Spleen (tissue), 11 donors: ENCODE measurements around the gene CYYR1. TPM values are rescaled to one million over a fixed set of nuclear protein-coding genes. Genes with fewer than 3 reads are reported as not detected.

Experiments used
- DNase-seq: peaks from one replicate; pipeline ENCODE4 v3.0.0-alpha.2; 2020
- H3K27ac ChIP-seq, 8 donors: fragments of 200-600 bp; sonication (generic) in 7 of 8; 1 replicate in 4 of 8; 2 replicates in 4 of 8; pipeline versions ENCODE4 v1.5.0 to v1.8.0; 2016 to 2021; ENCODE audit warnings: inconsistent platforms in 4 of 8, mild to moderate bottlenecking in 4 of 8, moderate library complexity in 1 of 8
- H3K27me3 ChIP-seq, 7 donors: fragments of 200-600 bp; sonication (generic) in 6 of 7; replicated peaks in 1 of 7; 1 replicate in 4 of 7; 2 replicates in 3 of 7; pipeline versions ENCODE4 v1.5.0 to v1.8.0; 2016 to 2021; ENCODE audit warnings: inconsistent platforms in 3 of 7, mild to moderate bottlenecking in 1 of 7
- H3K36me3 ChIP-seq, 6 donors: fragments of 200-600 bp; sonication (generic) in 5 of 6; 1 replicate in 4 of 6; 2 replicates in 2 of 6; pipeline versions ENCODE4 v1.5.0 to v1.8.0; 2016 to 2021; ENCODE audit warnings: inconsistent platforms in 2 of 6
- H3K4me1 ChIP-seq, 6 donors: fragments of 200-600 bp; sonication (generic) in 5 of 6; 1 replicate in 3 of 6; 2 replicates in 3 of 6; pipeline versions ENCODE4 v1.5.0 to v1.8.0; 2016 to 2021; ENCODE audit warnings: inconsistent platforms in 3 of 6
- H3K4me3 ChIP-seq, 8 donors: fragments of 200-600 bp; sonication (generic) in 7 of 8; 1 replicate in 4 of 8; 2 replicates in 4 of 8; pipeline versions ENCODE4 v1.5.0 to v1.8.0; 2016 to 2021; ENCODE audit warnings: inconsistent platforms in 4 of 8, mild to moderate bottlenecking in 4 of 8, moderate library complexity in 2 of 8
- H3K9me3 ChIP-seq, 8 donors: fragments of 200-600 bp; sonication (generic) in 7 of 8; 1 replicate in 4 of 8; 2 replicates in 4 of 8; pipeline versions ENCODE4 v1.5.0 to v1.8.0; 2016 to 2021; ENCODE audit warnings: inconsistent platforms in 4 of 8
- CTCF ChIP-seq, 11 experiments: fragments of 200-600 bp in 7 of 11; fragments of 450-650 bp in 4 of 11; sonication (generic) in 4 of 11; IDR thresholded peaks in 8 of 11; conservative IDR thresholded peaks in 3 of 11; 1 replicate in 7 of 11; 2 replicates in 4 of 11; pipeline versions ENCODE4 v1.4.0 to v1.8.0; 2016 to 2021; ENCODE audit warnings: antibody characterized with exemption in 11 of 11, inconsistent platforms in 4 of 11, mild to moderate bottlenecking in 1 of 11
- POLR2A ChIP-seq, 3 donors: fragments of 450-650 bp; IDR thresholded peaks; one replicate each; pipeline ENCODE4 v1.5.1; 2017; ENCODE audit warnings: antibody characterized with exemption in 3 of 3, mild to moderate bottlenecking in 1 of 3
- POLR2AphosphoS5 ChIP-seq, 3 donors: sonication (generic); formaldehyde crosslinking; IDR thresholded peaks; one replicate each; pipeline ENCODE4 v1.5.1; 2017; ENCODE audit warnings: antibody characterized with exemption in 3 of 3
- WGBS, 5 donors: extraction: QIAGEN DNeasy Blood & Tissue Kit in 3 of 5; methylation state at CpG; one replicate each; pipeline versions ENCODE4 v1.1.5 to v1.1.7; 2013 to 2018; 5-methylcytosine and 5-hydroxymethylcytosine counted together
- intact Hi-C: fragments of 100-400 bp; cut with DNase I; formaldehyde crosslinking; loops from one replicate; pipeline ENCODE4 v1.15.0; 2023; ENCODE audit warnings: low total_unique reads
- polyA plus RNA-seq, 3 donors: library from polyadenylated mRNA; stranded (reverse); fragments of 200-250 nt; gene quantifications; one replicate each; pipeline ENCODE4 v1.2.1, GENCODE V29; 2013
- total RNA-seq, 7 donors: library from RNA; depleted of rRNA in 3 of 7; stranded (reverse); fragments of >200 nt in 3 of 7; fragmentation: NEBNext Ultra II Directional in 4 of 7; extraction: Animal tissue kit (Norgen Biotek cat#: 25700) in 4 of 7; gene quantifications; one replicate each; pipeline versions ENCODE4 v1.1.0 to v1.2.1, GENCODE V29; 2016 to 2021
- donor health status: healthy with polysubstance abuse.
- donor health status: DM: no; HTN: no; CAD: no; lungs with moderate emphysema.
- donor health status: DM: no; HTN: no; CAD: no.
- donor health status: Bipolar disorder and iron deficiency.
- donor health status: healthy.
- donor health status: DM: no; HTN: no; CAD: no.
- donor health status: DM: yes; HTN: yes; CAD: no.

The CYYR1 gene
- total and polyA plus RNA-seq, 10 donors = 9.5 to 86.9 (median 50.7) TPM

GRCh38 chr21:26505211-26505610, 67.9 kb downstream of the CYYR1 start:
- no peak overlapping the region for H3K4me3 ChIP-seq
- 82 to 100% (median 90%) methylated on average over 1 of the region's 1 CpG for WGBS, 5 donors
- TF ChIP-seq POLR2AphosphoS5 (IDR thresholded peaks at IDR 0.05) (no peak), CTCF (IDR thresholded peaks at IDR 0.05 in 8 of 11, conservative IDR thresholded peaks at IDR 0.05 in 3 of 11) (no peak), POLR2A (IDR thresholded peaks at IDR 0.05) (no peak)
- no peak for DNase-seq
- no peaks in the 10 kb centered on the region for H3K4me1 ChIP-seq
- H3K27me3 ChIP-seq = no peaks in the 10 kb centered on the region
- peaks cover 0 to 3% (median 0%) of the 10 kb centered on the region in 8 donors for H3K9me3 ChIP-seq
- H3K36me3 ChIP-seq = no peaks in the 10 kb centered on the region
- H3K27ac ChIP-seq = no peak overlapping the region
- intact Hi-C loops = no loop called here

GRCh38 chr21:26503414-26503813, 69.7 kb downstream of the CYYR1 start:
- Histone ChIP-seq H3K4me1 (no peaks in the 10 kb centered on the region), H3K27ac (no peak overlapping the region), H3K9me3 (peaks cover 0 to 9% (median 3%) of the 10 kb centered on the region in 8 donors), H3K27me3 (no peaks in the 10 kb centered on the region), H3K36me3 (no peaks in the 10 kb centered on the region), H3K4me3 (no peak overlapping the region)
- 36 to 80% (median 62%) methylated on average over 2 of the region's 2 CpGs for WGBS, 5 donors
- intact Hi-C loops = no loop called here
- no peak for TF ChIP-seq POLR2A (IDR thresholded peaks at IDR 0.05)
- no peak for TF ChIP-seq CTCF (IDR thresholded peaks at IDR 0.05 in 8 of 11, conservative IDR thresholded peaks at IDR 0.05 in 3 of 11)
- TF ChIP-seq POLR2AphosphoS5 (IDR thresholded peaks at IDR 0.05) = no peak
- DNase-seq = no peak

- H3K9me3 ChIP-seq = peaks cover 0 to 11% (median 3%) of the 10 kb centered on the region in 8 donors
- H3K27me3 ChIP-seq = no peaks in the 10 kb centered on the region
- intact Hi-C loops = no loop called here
- H3K4me1 ChIP-seq = no peaks in the 10 kb centered on the region
- WGBS, 5 donors = 74 to 92% (median 87%) methylated on average over 3 of the region's 3 CpGs
- TF ChIP-seq CTCF (IDR thresholded peaks at IDR 0.05 in 8 of 11, conservative IDR thresholded peaks at IDR 0.05 in 3 of 11) (no peak), POLR2AphosphoS5 (IDR thresholded peaks at IDR 0.05) (no peak), POLR2A (IDR thresholded peaks at IDR 0.05) (no peak)
- H3K36me3 ChIP-seq = no peaks in the 10 kb centered on the region
- H3K4me3 ChIP-seq = no peak overlapping the region
- H3K27ac ChIP-seq = no peak overlapping the region
- no peak for DNase-seq
These were observed 71.5 kb downstream of the CYYR1 start for GRCh38 chr21:26501495-26502021.

GRCh38 chr21:26499495-26499894, 73.6 kb downstream of the CYYR1 start:
- no peaks in the 10 kb centered on the region for H3K4me1 ChIP-seq
- TF ChIP-seq POLR2AphosphoS5 (IDR thresholded peaks at IDR 0.05) (no peak), POLR2A (IDR thresholded peaks at IDR 0.05) (no peak)
- no peaks in the 10 kb centered on the region for H3K27me3 ChIP-seq
- peaks cover 0 to 11% (median 3%) of the 10 kb centered on the region in 8 donors for H3K9me3 ChIP-seq
- H3K36me3 ChIP-seq = no peaks in the 10 kb centered on the region
- no peak overlapping the region for H3K27ac ChIP-seq
- no peak for DNase-seq
- H3K4me3 ChIP-seq = no peak overlapping the region
- intact Hi-C loops = no loop called here
